Endodermal cell (in vitro differentiated cells): Measurements from ENCODE around the gene GATAD2A. TPM values are rescaled to one million over a fixed set of nuclear protein-coding genes. Genes with fewer than 3 reads are reported as not detected.
A peak's percentile ranks its signal among the peaks of the same experiment; 100 is the strongest.

Experiments
- DNase-seq: peaks from one replicate; pipeline ENCODE4 v3.0.0-alpha.2; 2017
- H3K27ac ChIP-seq: 2 replicates; pipeline ENCODE4 v1.5.1; 2013; ENCODE audit warnings: mild to moderate bottlenecking, low read depth, low read length, moderate library complexity
- H3K27me3 ChIP-seq: 2 replicates; pipeline ENCODE4 v1.6.1; 2013; ENCODE audit warnings: mild to moderate bottlenecking, low read length, moderate library complexity; ENCODE audit not compliant: insufficient read depth, control insufficient read depth, poor library complexity, severe bottlenecking
- H3K36me3 ChIP-seq: 2 replicates; pipeline ENCODE4 v1.7.0; 2013; ENCODE audit warnings: mild to moderate bottlenecking, low read length, moderate library complexity; ENCODE audit not compliant: control insufficient read depth, insufficient read depth
- H3K4me1 ChIP-seq: one replicate; pipeline ENCODE4 v1.7.0; 2013; ENCODE audit warnings: low read length; ENCODE audit not compliant: control insufficient read depth, insufficient read depth
- H3K4me3 ChIP-seq: 2 replicates; pipeline ENCODE4 v1.5.1; 2013; ENCODE audit warnings: mild to moderate bottlenecking, low read length, moderate library complexity
- H3K9ac ChIP-seq: 2 replicates; pipeline ENCODE4 v1.6.1; 2013; ENCODE audit warnings: mild to moderate bottlenecking, low read length, moderate library complexity; ENCODE audit not compliant: poor library complexity, severe bottlenecking; ENCODE audit errors: extremely low read depth
- H3K9me3 ChIP-seq: 2 replicates; pipeline ENCODE4 v1.6.1; 2013; ENCODE audit warnings: mild to moderate bottlenecking, low read length, moderate library complexity; ENCODE audit not compliant: control insufficient read depth
- H3K27ac Mint-ChIP-seq: 2 replicates; pipeline ENCODE4 v1.8.0; 2020; ENCODE audit warnings: mixed read lengths
- H3K27me3 Mint-ChIP-seq: 2 replicates; pipeline ENCODE4 v1.8.0; 2021; ENCODE audit warnings: mild to moderate bottlenecking, mixed read lengths; ENCODE audit not compliant: insufficient read depth
- H3K36me3 Mint-ChIP-seq: 2 replicates; pipeline ENCODE4 v1.8.0; 2020; ENCODE audit warnings: low read depth, mixed read lengths
- H3K4me1 Mint-ChIP-seq: 2 replicates; pipeline ENCODE4 v1.8.0; 2020; ENCODE audit warnings: mixed read lengths
- H3K4me3 Mint-ChIP-seq: 2 replicates; pipeline ENCODE4 v1.8.0; 2020; ENCODE audit warnings: mild to moderate bottlenecking, moderate library complexity, mixed read lengths
- H3K9me3 Mint-ChIP-seq: 2 replicates; pipeline ENCODE4 v1.8.0; 2020; ENCODE audit warnings: mild to moderate bottlenecking, mixed read lengths
- WGBS, 2 experiments: methylation state at CpG; one replicate each; pipeline versions ENCODE4 v1.1.5 to v1.1.7; 2013; ENCODE audit warnings: missing lambda C conversion rate in 2 of 2, mixed read lengths in 1 of 2; ENCODE audit not compliant: insufficient coverage in 1 of 2, insufficient read length in 1 of 2; 5-methylcytosine and 5-hydroxymethylcytosine counted together
- total RNA-seq, 2 donors: library from RNA; stranded (reverse); fragmentation: NEBNext Ultra II Directional in 1 of 2; extraction: Animal tissue kit (Norgen Biotek cat#: 25700) in 1 of 2; gene quantifications; 2 replicates in 1 of 2; 3 replicates in 1 of 2; pipeline ENCODE4 v1.2.1, GENCODE V29; 2021
- TF ChIP-seq, protein P1 (sequence below): fragments of 200-600 bp; sonication (generic); conservative IDR thresholded peaks from 2 replicates; pipeline ENCODE4 v1.5.0; 2021; ENCODE audit warnings: antibody characterized with exemption, mild to moderate bottlenecking

The GATAD2A gene
- total RNA-seq, 2 donors from 2014 or later: 115 to 126 TPM

- TF ChIP-seq, protein P1, sequence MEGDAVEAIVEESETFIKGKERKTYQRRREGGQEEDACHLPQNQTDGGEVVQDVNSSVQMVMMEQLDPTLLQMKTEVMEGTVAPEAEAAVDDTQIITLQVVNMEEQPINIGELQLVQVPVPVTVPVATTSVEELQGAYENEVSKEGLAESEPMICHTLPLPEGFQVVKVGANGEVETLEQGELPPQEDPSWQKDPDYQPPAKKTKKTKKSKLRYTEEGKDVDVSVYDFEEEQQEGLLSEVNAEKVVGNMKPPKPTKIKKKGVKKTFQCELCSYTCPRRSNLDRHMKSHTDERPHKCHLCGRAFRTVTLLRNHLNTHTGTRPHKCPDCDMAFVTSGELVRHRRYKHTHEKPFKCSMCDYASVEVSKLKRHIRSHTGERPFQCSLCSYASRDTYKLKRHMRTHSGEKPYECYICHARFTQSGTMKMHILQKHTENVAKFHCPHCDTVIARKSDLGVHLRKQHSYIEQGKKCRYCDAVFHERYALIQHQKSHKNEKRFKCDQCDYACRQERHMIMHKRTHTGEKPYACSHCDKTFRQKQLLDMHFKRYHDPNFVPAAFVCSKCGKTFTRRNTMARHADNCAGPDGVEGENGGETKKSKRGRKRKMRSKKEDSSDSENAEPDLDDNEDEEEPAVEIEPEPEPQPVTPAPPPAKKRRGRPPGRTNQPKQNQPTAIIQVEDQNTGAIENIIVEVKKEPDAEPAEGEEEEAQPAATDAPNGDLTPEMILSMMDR: no peak
- Histone ChIP-seq H3K27me3 (no peaks in the 10 kb centered on the region), H3K9me3 (peaks cover 8% of the 10 kb centered on the region), H3K9ac (no peak overlapping the region), H3K36me3 (peaks cover 40% of the 10 kb centered on the region), H3K27ac (peak overlapping the region; percentile 55), H3K4me3 (no peak overlapping the region), H3K4me1 (no peaks in the 10 kb centered on the region)
- Mint-ChIP-seq H3K4me3 (no peak overlapping the region), H3K9me3 (peaks cover 4% of the 10 kb centered on the region), H3K27ac (peak overlapping the region; percentile 64), H3K27me3 (no peaks in the 10 kb centered on the region), H3K4me1 (peaks cover 11% of the 10 kb centered on the region), H3K36me3 (peaks cover 31% of the 10 kb centered on the region)
- DNase-seq: peak; percentile 66
- 63 to 76% methylated on average over 15 to 21 of the region's 21 CpGs for WGBS, 2 experiments
Measured at GRCh38 chr19:19475015-19475765, 69.7 kb downstream of the GATAD2A start.

DNA sequence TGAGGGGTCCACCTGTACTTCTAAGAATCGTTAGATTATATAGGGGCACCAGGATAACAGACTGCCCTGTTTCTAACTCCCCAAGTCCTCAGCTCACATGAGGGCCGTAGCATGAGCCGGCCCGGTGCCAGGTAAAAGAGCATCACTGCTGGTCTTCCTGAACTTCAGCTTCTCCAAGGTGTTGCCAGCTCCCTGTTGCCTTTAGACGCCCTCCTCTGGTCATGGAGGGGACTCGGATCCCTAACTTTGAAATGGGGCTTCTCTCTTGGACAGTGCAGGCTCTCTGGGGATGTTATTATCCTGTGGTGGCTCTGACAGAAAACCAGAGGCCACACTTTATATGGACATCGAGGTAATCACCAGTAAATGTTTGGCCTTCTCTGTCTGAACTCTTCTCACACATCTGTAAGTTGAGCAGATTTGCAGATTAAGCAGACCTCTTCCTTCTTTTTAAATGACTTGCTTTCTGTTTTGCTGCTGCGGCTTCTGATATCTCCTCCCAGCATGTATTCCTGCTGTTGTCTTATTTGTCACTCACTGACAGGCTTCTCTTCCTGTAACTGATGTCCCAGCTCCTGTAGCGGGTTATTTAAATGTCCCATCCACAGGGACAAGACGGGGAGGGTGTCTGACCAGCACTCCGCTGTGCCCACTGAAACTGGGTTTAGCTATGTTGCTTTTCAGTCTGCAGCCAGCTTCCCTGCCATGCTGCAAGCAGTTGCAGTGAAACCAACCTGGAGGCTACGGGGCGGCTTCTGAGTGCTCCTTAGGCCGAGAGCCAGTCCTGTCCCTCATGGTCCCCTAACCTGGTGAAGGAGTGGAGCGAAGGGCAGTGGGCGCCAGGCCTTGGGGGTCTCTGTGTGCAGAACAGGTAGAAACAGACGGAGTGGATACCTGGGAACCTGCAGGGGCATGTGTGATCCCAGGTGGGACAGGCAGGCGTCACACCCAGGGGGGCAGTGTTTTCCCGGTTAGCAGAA, 70.7 kb downstream of the GATAD2A start:
- Mint-ChIP-seq H3K4me3 (no peak overlapping the region), H3K27ac (peak overlapping the region; percentile 64), H3K27me3 (no peaks in the 10 kb centered on the region), H3K4me1 (peaks cover 11% of the 10 kb centered on the region), H3K9me3 (no peaks in the 10 kb centered on the region), H3K36me3 (peaks cover 26% of the 10 kb centered on the region)
- H3K9me3 ChIP-seq: no peaks in the 10 kb centered on the region
- H3K27me3 ChIP-seq: no peaks in the 10 kb centered on the region
- no peak overlapping the region for H3K4me3 ChIP-seq
- H3K4me1 ChIP-seq: no peaks in the 10 kb centered on the region
- H3K27ac ChIP-seq: peak overlapping the region; percentile 55
- peaks cover 42% of the 10 kb centered on the region for H3K36me3 ChIP-seq
- no peak overlapping the region for H3K9ac ChIP-seq
- TF ChIP-seq, protein P1: peak; percentile 78
- WGBS, 2 experiments: 77 to 83% methylated on average over 17 to 19 of the region's 19 CpGs
- DNase-seq: peak; percentile 81

DNA sequence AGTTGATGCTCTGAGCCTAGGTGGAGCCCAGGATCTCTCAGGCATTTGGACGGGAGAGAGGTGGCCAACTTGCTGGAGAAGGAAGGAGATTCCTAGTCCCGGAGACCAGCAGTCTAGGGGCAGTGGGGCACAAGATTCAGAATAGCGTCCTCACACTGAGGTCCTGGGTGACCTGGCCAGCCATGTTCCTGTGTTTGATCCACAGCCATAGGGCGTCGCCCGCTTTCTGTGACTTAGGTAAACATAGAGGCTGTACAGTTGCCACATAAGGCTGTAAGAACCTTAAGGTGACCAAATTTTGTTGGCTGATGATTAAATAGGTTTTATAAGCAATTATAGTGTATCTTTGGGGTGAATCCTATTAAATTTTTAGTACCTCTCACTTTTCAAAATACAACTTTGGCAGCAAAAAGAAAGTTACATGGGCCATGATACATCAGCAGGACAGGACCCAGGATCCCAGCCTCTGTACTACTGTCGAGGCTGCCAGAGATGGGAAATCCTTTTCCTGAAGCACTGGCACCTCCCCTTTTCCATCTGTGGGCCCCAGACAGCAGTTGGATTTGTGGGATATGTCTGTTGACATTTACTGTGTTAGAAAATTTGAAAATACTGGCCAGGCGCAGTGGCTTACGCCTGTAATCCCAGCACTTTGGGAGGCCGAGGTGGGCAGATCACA, 72.4 kb downstream of the GATAD2A start:
- Mint-ChIP-seq H3K4me1 (peaks cover 11% of the 10 kb centered on the region), H3K4me3 (no peak overlapping the region), H3K27ac (peak overlapping the region; percentile 57), H3K9me3 (no peaks in the 10 kb centered on the region), H3K36me3 (peaks cover 21% of the 10 kb centered on the region), H3K27me3 (no peaks in the 10 kb centered on the region)
- Histone ChIP-seq H3K4me1 (no peaks in the 10 kb centered on the region), H3K9ac (no peak overlapping the region), H3K27ac (no peak overlapping the region), H3K27me3 (no peaks in the 10 kb centered on the region), H3K36me3 (peaks cover 47% of the 10 kb centered on the region), H3K4me3 (no peak overlapping the region), H3K9me3 (no peaks in the 10 kb centered on the region)
- TF ChIP-seq, protein P1: no peak
- 94 to 100% methylated on average over 9 to 10 of the region's 10 CpGs for WGBS, 2 experiments
- DNase-seq: no peak
